NCI-H2081 (cell line): ENCODE data around the gene PDE7B.

Source experiments
- DNase-seq, 2 experiments: peaks; one replicate each; lab custom pipeline; 2025; lab: John Stamatoyannopoulos, UW

Gene PDE7B

GRCh38 chr6:135987226-135987625 lies 135.7 kb downstream of the PDE7B start:
- no peak for DNase-seq

DNA sequence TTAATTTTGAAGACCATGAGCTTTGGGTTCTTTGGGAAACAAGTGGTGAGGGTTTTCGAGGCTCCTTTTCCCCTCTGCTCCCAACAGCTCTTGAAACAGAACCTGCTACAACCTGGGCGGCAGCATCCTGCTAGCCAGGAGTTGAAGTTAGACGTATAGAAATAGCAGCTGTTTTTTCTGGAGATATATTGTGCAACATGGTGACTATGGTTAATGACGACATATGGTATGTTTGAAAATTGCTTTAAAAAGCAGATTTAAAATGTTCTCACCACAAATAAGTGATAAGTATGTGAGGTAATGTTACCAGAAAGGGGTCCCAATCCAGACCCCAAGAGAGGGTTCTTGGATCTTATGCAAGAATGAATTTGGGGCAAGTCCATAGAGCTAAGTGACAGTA lies 138.9 kb downstream of the PDE7B start:
- DNase-seq = no peak

- DNase-seq = no peak
Observed at GRCh38 chr6:135990855-135991464, 139.5 kb downstream of the PDE7B start.

DNA sequence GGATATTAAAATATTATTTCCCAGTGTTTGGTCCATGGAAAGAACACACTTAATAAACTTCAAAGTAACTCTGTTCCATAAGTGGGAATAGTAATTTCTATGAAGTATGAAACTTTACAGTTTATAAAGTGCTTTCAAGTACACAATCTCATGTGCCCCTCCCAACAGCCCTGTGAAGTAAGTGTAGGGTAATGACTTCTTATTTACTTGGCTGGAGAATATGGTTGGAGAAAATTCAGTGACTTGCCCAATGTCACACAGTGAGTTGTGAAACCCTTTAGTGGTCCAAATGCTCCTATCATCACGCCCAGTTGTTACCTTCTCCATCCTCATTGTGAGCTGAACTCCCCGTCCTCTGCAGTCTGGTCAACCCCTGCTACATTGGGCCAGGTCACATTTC lies 141.2 kb downstream of the PDE7B start:
- DNase-seq = no peak

DNA sequence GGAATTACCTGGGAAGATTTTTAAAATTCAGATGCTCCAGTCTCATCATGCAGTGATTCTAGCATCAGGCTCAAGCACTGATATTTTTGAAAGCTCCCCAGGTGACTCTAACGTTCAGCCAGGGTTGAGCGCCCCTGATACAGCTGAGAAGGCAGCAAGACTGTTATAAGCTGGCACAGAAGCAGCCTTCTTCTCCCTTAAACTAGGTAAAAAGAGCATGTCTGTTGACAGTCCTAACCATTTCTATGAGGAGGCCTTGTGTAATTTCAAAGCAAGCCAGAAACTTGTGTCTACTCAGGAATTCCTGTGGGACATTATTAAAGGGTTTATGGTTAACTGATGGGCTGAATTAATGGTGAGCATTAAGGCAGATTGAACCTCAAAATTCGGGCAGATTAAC lies 141.9 kb downstream of the PDE7B start:
- DNase-seq = no peak

DNA sequence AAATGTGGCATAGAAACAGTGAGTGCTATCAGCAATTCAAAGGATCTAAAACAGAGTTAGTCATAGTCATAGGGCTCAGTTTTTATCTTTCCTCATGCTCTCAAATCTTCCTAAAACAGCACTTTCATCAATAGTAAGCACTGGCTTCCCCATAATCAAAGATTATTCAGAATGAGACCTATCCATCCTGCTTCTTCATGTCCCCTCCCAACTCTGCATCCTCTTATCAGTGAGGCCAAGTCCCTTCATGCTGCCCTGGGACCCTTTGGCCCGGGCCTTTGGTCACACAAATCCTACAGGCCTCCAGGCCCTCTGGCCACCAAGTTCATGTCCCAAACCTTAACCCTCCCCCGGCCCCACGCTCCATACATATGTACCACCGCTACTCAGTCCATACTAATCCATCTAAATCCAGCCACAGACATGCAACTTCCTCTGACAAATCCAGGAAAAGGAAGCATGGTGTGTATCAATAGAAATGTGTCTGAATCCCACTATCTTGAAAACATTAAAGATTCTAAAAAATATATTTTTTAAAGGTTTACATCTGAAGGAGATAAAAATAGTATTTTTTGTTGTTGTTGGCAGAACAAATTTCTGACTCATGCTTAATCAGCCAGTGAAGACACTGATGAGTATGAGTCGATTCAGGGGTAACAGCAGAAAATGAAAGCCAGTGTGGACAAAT lies 143.5 kb downstream of the PDE7B start:
- DNase-seq = no peak

DNA sequence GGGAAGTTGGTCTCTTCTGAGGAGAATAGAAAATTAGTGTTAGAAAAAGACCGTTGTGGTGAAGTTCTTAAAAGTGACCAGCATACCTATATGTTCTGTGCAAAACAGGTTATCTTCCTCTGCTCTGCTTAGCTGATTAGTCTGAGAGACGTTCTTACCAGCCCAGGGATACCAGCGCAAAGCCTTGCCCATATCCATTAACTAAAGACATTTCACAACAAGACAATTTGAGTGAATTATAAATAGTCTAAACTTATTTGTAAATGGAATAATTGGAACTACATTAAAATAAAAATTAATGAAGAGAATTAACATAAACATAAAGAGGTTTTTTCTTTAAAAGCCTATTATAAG lies 144.0 kb downstream of the PDE7B start:
- no peak for DNase-seq

DNA sequence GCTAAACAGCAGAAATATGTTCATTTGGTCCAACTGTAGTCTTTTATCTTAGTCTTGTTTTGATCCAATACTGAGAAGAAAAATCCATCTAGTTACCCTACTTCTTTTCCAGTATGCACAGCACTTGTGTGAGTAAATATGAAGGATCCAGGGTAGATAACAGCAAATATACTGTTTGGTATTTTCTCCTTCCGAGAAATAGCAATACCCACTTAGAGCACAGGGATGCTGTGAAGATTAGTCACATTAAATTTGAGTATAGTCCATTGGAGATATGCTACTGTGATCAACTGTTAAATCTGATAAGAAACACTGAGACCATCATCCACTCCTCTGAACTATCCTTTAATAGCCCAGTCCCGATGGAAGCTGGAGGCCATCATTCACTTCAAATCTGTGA lies 145.2 kb downstream of the PDE7B start:
- no peak for DNase-seq

DNA sequence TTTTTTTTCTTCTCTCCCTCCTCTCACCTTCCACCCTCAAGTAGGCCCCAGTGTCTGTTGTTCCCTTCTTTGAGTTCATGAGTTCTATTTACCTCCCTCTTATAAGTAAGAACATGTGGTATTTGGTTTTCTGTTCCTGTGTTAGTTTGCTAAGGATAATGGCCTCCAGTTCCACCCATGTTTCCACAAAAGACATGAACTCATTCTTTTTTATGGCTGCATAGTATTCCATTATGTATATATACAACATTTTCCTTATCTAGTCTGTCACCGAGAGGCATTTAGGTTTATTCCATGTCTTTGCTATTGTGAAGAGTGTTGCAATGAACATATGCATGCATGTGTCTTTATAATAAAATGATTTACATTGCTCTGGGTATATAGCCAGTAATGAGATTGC lies 147.9 kb downstream of the PDE7B start:
- no peak for DNase-seq

GRCh38 chr6:136007345-136007744 lies 155.8 kb downstream of the PDE7B start:
- no peak for DNase-seq

- no peak for DNase-seq
Observed at GRCh38 chr6:136011475-136011874, 160.0 kb downstream of the PDE7B start.

DNA sequence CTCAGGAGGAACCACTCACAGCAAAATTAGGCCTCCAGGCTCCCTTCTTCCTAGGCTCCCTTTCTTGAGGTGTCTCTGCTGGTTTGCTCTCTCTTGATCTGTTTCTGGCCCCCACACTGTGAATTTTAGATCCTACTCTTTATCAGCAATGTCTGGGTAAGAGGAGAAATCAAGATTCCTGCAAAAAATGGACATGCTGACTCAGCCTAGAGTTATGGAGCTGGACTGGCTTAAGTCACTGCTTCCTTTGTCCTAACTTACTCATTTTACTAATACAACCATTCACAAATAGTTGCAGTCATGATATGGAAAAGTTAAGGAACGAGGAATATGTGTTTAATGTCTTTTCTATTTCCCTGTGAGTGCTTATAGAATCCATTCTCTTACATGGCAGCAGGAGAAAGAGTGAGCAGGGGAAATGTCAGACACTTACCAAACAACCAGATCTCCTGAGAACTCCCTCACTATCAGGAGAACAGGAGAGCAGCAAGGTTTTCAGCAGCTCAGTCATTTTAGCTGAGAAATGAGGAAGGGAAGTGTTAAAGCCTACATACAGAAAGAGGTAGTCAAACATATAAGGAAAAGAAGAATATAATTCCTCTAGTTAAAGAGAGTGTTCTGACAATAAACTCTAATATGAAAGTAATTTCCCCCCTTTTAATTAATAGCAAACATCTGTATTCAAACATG lies 160.8 kb downstream of the PDE7B start:
- DNase-seq = no peak

DNA sequence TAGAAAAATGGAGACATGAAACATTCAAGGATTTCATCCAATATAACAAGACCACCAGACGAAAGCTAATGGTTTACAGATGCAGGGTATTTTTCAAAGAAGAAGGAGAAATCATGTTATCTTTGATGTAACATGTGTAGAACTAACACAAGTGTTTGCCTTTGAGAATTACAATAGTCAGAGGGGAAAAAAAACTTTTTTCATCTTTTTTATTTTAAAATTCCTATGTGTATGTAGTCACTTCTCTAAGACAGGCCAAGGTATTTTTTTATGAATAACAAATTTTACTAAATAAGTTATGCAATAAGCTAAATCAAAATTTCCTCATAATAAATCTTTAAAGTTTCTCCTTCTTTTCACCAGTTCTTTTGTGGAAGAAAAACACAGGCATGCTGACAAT lies 161.4 kb downstream of the PDE7B start:
- DNase-seq = no peak

GRCh38 chr6:136014454-136015437 lies 163.2 kb downstream of the PDE7B start:
- DNase-seq = no peak

DNA sequence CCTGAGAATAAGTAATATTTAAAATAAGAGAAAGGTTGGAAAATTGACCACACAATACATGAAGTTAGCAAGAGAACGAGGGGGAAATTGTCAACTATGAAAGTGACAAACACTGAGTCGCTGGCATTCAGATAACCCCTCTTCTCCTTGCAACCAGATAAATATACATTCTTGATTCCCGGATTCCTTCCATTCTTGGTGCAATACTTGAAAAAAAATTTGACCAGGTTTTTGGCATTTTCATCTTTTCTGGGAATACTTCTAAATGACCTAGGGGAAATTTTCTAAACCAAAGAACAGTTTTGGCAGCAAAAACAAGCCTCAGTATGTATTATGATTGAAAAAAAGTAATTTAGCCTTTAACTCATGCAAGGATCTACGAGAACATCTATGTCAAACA lies 164.0 kb downstream of the PDE7B start:
- DNase-seq = no peak

DNA sequence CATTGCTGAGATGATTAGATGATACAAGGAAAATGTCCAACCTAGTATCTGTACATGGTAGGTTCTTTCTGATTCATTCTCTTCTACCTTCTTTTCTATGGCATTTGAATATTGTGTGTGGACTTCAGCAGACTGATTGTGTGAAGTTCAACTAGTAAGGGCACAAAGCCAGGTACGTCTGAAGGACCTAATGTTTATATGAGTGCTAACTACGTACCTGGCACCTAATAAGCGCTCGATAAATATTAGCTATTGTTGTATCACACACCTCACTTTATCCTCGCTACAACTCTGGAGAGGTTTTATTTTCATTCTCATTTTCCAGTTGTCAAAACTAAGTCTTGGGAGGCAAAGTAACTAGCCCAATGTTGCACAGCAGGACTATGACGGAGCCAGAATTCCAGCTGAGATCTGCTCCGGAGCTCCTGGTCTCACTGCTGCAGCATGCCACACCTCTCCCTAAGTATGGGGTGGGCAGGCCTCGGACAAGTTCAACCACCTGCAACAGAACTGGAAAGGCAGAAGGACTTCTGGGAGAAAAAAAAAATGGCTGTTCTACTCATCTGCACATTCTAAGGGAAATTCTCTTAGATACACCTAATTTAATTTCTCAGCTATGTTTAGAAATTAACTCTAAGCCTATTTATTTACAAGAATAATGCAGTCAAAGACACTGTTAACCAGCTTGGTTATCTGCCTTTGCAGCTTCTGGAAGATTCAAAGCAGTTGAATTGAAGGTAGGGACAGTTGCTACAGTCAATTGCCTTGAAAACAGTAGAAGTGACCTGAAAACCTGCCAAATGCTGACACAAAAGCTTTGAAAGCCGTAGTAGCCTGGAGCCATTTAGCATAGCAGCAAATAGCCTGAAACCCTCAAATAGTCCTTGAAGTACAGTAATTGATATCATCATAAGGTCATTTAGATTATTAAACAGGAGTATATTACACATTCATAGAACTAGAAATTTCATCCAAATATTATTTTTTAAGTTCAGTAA lies 165.0 kb downstream of the PDE7B start:
- peak in 1 of 2 experiments; percentile 45 for DNase-seq

DNA sequence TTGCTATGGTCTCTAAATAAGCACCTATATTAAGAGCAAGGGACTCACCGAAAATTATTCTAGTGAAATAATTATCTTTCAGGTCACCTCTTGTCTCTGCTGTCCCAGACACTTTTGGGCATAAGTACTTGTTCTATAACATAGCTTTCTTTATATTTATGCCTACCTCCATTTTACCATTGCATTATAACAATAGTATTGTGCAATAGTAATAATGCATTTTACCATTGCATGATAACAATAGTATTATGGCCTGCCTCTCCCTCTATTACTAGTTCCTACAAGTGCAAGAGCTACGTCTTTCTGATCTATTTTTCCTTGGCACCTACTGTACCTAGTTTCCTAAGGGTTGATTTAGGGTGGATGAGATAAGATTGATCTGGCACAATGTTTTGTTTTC lies 169.2 kb downstream of the PDE7B start:
- no peak for DNase-seq

DNA sequence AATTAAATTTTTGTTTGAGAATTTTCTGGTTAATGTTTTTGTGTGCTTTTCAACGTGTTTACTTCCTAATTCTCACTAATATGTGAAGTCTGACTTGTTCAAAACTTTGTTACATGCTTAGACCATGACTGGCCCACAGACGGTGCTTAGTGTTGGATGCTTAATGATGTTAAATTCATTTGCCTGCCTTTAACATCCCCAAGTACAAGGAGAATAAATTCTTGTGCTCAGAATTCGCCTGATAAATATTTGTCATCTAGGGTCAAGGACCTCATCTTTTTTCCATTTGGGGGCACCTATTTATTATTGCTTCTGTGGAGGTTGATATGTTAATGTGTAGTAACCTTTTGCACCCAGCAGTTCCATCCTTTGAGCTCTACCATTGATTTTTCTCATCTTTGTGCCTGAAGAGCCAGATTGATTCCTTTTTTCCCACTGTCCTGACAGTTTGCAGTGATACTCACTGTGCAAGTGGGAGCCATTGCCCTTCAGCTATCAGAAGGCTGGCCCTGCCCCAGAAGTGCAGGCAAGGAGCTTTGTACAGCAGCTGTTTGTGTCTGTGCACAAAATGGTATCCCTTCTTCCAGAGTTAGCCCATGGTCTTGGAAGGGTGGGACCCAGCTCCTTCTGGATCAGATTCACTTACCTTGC lies 170.8 kb downstream of the PDE7B start:
- no peak for DNase-seq

DNA sequence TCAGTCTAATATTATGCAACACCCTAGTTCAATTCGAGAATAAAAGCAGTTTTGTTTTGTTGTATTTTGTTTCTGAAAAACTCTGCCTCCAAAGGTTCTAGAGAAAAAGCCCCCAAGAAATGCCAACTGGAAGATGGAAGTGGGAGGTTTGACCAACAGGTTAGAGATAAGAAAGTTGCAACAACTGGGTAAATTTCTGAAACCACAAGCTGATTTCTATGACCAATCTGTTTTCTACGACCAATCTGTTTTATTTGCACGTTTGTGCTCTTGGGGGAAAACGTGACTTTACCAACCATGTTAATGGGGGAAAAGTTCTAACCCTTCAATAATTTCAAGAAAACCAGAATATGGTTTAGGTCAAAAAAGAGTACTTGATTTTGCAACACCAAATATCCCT lies 173.2 kb downstream of the PDE7B start:
- DNase-seq = no peak

- no peak for DNase-seq
Observed at GRCh38 chr6:136025736-136026135, 174.2 kb downstream of the PDE7B start.

GRCh38 chr6:136030131-136030530 lies 178.6 kb downstream of the PDE7B start:
- no peak for DNase-seq
